ENCODE measurements around the gene RFTN1. TPM values are rescaled to one million over a fixed set of nuclear protein-coding genes. Genes with fewer than 3 reads are reported as not detected.

RFTN1 gene
- total and polyA plus RNA-seq, 9 of the 15 experiments (the other 6 are each of a cell fraction or from before 2014, with no cell fraction given), result 0.08 to 0.51 (median 0.11) TPM; not detected in 6

DNA sequence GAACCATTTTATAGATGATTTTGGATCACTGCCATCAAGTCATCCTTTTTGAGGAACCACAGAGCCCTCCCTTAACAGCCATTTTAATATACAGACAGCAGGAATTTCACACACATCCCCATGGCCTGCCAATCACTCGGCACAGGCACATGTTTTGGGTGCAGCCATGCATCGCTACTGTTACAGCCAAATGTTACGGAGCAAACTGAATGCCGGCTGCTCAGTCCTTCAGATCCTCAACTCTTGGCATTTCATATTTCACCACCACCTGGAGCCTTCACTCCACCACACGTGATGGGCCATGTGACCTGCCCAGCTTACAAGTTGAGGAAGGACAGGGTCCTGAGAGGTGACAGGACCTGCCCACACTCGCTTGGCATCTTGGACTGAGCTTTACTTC lies 157.7 kb downstream of the RFTN1 start:
- H3K27ac ChIP-seq (ENCODE audit: extremely low read depth, low read depth, low read length), result no peak overlapping the region
- H3K9me3 ChIP-seq (replicated peaks; ENCODE audit: control insufficient read depth, insufficient read depth, low read depth, low read length), result no peaks in the 10 kb centered on the region
- ChIA-PET POLR2A (no interaction called here), CTCF (ENCODE audit: low intra/inter-chr PET ratio) (no interaction called here)
- FAIRE-seq (no peak), ATAC-seq (no peak), DNase-seq (ENCODE audit: extremely low read depth in 1 of 4, low spot score in 3 of 4) (no peak)
- H3K9ac ChIP-seq (ENCODE audit: insufficient read depth in 1 of 2, low read depth in 2 of 2, low read length in 2 of 2), result no peak overlapping the region
- H3K4me2 ChIP-seq (ENCODE audit: insufficient read depth, low read length), result no peak overlapping the region
- 79% methylated on average over 6 of the region's 6 CpGs for WGBS (ENCODE audit: insufficient coverage, low coverage, missing lambda C conversion rate)
- no peaks in the 10 kb centered on the region for H4K20me1 ChIP-seq (replicated peaks; ENCODE audit: control insufficient read depth, insufficient read depth, low read length)
- no peak for TF ChIP-seq POU5F1 (IDR thresholded peaks at IDR 0.05; ENCODE audit: borderline replicate concordance, low read depth, low read length, partially characterized antibody)
- TF ChIP-seq TOE1 (IDR thresholded peaks at IDR 0.05; ENCODE audit: borderline replicate concordance), result no peak
- no peak for TF ChIP-seq TOE1 (CRISPR knock-in tag; IDR thresholded peaks at IDR 0.05; ENCODE audit: borderline replicate concordance, low read depth)
- no peak for TF ChIP-seq ZFP30 (CRISPR knock-in tag; IDR thresholded peaks at IDR 0.05; ENCODE audit: borderline replicate concordance)
- TF ChIP-seq HDAC2 (IDR thresholded peaks at IDR 0.05), result no peak
- TF ChIP-seq MBD2 (IDR thresholded peaks at IDR 0.05; ENCODE audit: borderline replicate concordance, low read depth), result no peak
- TF ChIP-seq, protein P1, sequence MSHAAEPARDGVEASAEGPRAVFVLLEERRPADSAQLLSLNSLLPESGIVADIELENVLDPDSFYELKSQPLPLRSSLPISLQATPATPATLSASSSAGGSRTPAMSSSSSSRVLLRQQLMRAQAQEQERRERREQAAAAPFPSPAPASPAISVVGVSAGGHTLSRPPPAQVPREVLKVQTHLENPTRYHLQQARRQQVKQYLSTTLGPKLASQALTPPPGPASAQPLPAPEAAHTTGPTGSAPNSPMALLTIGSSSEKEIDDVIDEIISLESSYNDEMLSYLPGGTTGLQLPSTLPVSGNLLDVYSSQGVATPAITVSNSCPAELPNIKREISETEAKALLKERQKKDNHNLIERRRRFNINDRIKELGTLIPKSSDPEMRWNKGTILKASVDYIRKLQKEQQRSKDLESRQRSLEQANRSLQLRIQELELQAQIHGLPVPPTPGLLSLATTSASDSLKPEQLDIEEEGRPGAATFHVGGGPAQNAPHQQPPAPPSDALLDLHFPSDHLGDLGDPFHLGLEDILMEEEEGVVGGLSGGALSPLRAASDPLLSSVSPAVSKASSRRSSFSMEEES (CRISPR knock-in tag; IDR thresholded peaks at IDR 0.05), result no peak
- TF ChIP-seq, protein P2, sequence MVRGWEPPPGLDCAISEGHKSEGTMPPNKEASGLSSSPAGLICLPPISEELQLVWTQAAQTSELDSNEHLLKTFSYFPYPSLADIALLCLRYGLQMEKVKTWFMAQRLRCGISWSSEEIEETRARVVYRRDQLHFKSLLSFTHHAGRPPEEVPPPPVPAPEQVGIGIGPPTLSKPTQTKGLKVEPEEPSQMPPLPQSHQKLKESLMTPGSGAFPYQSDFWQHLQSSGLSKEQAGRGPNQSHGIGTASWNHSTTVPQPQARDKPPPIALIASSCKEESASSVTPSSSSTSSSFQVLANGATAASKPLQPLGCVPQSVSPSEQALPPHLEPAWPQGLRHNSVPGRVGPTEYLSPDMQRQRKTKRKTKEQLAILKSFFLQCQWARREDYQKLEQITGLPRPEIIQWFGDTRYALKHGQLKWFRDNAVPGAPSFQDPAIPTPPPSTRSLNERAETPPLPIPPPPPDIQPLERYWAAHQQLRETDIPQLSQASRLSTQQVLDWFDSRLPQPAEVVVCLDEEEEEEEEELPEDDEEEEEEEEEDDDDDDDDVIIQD (CRISPR knock-in tag; IDR thresholded peaks at IDR 0.05), result no peak
- TF ChIP-seq ZNF583 (CRISPR knock-in tag; IDR thresholded peaks at IDR 0.05), result no peak
- no peak for TF ChIP-seq RNF2 (IDR thresholded peaks at IDR 0.05)
- TF ChIP-seq CBX2 (IDR thresholded peaks at IDR 0.05; ENCODE audit: insufficient read depth, low read length, poor library complexity, severe bottlenecking), result no peak
- no peak for TF ChIP-seq NR4A1 (CRISPR knock-in tag; IDR thresholded peaks at IDR 0.05)
- TF ChIP-seq NR4A1 (tag; IDR thresholded peaks at IDR 0.05), result no peak
- TF ChIP-seq NCOA6 (IDR thresholded peaks at IDR 0.05), result no peak
- no peak for TF ChIP-seq KDM4B (IDR thresholded peaks at IDR 0.05; ENCODE audit: borderline replicate concordance in 2 of 2, low read depth in 1 of 2)
- no peak for TF ChIP-seq SMAD3 (CRISPR knock-in tag; conservative IDR thresholded peaks at IDR 0.05)
- TF ChIP-seq NELFE (IDR thresholded peaks at IDR 0.05; ENCODE audit: insufficient read depth, insufficient read length), result no peak
- TF ChIP-seq, protein P3, sequence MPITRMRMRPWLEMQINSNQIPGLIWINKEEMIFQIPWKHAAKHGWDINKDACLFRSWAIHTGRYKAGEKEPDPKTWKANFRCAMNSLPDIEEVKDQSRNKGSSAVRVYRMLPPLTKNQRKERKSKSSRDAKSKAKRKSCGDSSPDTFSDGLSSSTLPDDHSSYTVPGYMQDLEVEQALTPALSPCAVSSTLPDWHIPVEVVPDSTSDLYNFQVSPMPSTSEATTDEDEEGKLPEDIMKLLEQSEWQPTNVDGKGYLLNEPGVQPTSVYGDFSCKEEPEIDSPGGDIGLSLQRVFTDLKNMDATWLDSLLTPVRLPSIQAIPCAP (CRISPR knock-in tag; IDR thresholded peaks at IDR 0.05; ENCODE audit: borderline replicate concordance), result no peak
- TF ChIP-seq SNIP1 (IDR thresholded peaks at IDR 0.05; ENCODE audit: low read depth), result no peak
- no peak for TF ChIP-seq ESRRA (IDR thresholded peaks at IDR 0.05; ENCODE audit: borderline replicate concordance, low read depth)
- TF ChIP-seq CEBPG (CRISPR knock-in tag; IDR thresholded peaks at IDR 0.05), result no peak
- no peak for TF ChIP-seq CEBPG (tag; conservative IDR thresholded peaks at IDR 0.05 in 1 of 2, IDR thresholded peaks at IDR 0.05 in 1 of 2)
- no peak overlapping the region for H2AFZ ChIP-seq (ENCODE audit: low read depth, low read length)
- H3K79me2 ChIP-seq (ENCODE audit: control insufficient read depth, insufficient read depth, low read length), result no peaks in the 10 kb centered on the region
- intact Hi-C loops (cut with micrococcal nuclease) (no loop called here), in situ Hi-C loops (cut with MboI) (no loop called here)
- no TSS peak for BruUV-seq (replicated peaks)
- H3K27me3 ChIP-seq (ENCODE audit: control insufficient read depth in 2 of 2, insufficient read depth in 2 of 2, low read length in 2 of 2), result no peaks in the 10 kb centered on the region
- no peaks in the 10 kb centered on the region for H3K9me1 ChIP-seq (ENCODE audit: control insufficient read depth, insufficient read depth, low read length)
- no peaks in the 10 kb centered on the region for H3K36me3 ChIP-seq (ENCODE audit: control insufficient read depth, insufficient read depth, low read length)
- no peaks in the 10 kb centered on the region for H3K4me1 ChIP-seq (replicated peaks in 1 of 2; ENCODE audit: control insufficient read depth in 2 of 2, insufficient read depth in 2 of 2, low read length in 2 of 2)
- no peak overlapping the region for H3K4me3 ChIP-seq
